22Rv1 (cell line): Measurements from ENCODE around the gene FCRLA.

Experiments
- ZFX ChIP-seq: fragments of 450-650 bp; IDR thresholded peaks from 2 replicates; pipeline ENCODE4 v1.6.1; 2017; ENCODE audit warnings: antibody characterized with exemption, borderline replicate concordance
- TF ChIP-seq, protein P1 (sequence below): fragments of 450-650 bp; IDR thresholded peaks from 2 replicates; pipeline ENCODE4 v1.5.1; 2017; ENCODE audit warnings: mild to moderate bottlenecking

DNA sequence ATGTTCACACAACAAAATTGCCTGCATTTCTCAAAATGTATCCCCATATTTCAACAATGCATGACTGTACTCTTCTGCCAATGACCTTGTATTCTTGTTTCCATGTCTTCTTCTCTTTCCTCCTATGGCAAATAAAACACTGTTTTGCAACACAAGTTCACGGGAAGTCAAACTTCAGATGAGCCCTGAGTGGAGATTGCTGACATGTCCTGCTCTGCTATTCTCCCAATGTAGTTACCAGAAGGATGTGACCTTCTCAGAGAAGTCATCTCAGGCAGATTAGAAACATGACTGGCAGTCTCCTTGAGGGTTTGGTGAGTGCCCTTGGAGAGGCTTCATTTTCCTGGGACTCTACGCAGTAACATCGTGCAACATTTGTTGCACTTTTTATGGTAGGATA, 28.5 kb upstream of the FCRLA start:
- TF ChIP-seq, protein P1, sequence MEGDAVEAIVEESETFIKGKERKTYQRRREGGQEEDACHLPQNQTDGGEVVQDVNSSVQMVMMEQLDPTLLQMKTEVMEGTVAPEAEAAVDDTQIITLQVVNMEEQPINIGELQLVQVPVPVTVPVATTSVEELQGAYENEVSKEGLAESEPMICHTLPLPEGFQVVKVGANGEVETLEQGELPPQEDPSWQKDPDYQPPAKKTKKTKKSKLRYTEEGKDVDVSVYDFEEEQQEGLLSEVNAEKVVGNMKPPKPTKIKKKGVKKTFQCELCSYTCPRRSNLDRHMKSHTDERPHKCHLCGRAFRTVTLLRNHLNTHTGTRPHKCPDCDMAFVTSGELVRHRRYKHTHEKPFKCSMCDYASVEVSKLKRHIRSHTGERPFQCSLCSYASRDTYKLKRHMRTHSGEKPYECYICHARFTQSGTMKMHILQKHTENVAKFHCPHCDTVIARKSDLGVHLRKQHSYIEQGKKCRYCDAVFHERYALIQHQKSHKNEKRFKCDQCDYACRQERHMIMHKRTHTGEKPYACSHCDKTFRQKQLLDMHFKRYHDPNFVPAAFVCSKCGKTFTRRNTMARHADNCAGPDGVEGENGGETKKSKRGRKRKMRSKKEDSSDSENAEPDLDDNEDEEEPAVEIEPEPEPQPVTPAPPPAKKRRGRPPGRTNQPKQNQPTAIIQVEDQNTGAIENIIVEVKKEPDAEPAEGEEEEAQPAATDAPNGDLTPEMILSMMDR, result no peak
- no peak for TF ChIP-seq ZFX
